ENCODE results near the gene PDCD4.

The PDCD4 gene

DNA sequence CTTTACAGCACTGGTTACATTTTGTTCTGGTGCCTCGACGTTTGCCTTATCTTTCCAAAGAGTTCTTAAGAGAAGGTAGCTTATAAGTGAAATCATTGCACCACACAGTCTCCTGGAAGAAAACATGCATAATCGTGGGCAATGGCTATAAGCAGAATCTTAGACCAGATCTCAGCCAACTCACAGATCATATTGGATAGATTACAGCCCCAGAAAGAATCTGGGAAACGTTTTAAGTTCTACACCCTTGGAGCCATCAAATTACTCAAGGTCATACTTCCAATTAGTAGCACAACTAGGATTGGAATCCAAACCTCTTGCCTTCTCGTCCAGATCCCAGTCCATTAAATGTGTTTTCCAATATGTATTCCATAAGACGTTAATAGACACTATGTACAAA lies 8.8 kb upstream of the PDCD4 start:
- no peak for DNase-seq

DNA sequence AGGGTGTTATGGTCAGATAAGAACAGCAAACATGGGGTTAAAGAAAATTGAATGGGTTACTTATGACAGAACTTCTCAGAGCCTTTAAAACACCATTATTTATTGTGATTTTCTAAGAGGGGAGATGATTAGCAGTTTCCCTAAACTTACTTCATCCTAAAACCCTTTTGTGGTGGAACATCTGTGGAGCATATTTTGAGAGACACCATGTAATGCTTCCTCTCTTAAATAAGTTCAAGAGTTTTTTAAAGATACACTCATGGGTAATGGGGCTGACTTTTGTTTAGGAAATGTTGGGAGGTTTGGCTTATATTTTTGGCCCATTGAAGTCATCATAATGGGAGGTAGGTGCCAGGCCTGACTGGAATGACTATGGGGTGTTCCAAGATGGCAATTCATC lies 8.4 kb upstream of the PDCD4 start:
- DNase-seq: no peak

DNA sequence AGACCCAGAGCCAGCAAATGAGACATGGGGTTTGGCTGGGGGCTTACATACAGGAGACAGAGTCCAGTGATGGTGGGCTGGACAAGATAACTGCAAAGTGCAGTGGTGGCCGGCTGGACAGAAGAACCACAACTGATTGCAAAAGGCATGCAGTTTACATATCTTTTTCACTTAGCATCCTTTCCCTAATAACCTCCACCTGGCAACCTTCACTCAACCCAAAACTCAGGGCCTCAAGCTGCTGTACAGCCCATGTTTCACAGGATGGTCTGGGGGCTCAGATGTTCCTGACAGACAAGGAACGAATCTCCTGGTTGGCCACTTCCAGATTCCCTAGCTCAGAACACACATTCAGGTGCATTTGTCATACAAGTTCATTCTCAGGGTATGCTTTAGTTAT lies 7.8 kb upstream of the PDCD4 start:
- no peak for DNase-seq

DNA sequence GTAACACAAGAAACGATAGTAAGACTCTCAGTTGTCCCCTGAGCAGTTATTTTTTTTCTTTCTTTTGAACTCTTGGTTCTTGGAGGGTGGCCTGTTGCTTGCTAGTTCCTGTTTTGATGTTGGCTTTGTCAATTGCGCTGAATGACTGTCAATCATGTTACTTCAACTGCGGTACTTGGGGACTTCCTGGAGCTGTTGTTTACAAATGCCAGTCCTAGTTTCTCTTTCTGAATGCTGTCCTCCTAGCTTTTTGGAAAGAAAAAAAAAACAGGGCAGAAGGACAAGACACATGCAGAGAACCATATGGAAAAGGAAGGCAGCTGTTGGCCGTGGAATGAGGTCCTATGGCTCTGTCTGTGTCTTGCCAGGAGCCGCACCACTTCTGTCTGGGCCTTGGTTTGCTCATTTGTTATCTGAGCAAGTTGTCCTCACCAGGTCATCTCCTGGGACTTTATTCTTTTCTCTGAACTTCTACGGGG lies 7.0 kb upstream of the PDCD4 start:
- peak; percentile 69 for DNase-seq

DNA sequence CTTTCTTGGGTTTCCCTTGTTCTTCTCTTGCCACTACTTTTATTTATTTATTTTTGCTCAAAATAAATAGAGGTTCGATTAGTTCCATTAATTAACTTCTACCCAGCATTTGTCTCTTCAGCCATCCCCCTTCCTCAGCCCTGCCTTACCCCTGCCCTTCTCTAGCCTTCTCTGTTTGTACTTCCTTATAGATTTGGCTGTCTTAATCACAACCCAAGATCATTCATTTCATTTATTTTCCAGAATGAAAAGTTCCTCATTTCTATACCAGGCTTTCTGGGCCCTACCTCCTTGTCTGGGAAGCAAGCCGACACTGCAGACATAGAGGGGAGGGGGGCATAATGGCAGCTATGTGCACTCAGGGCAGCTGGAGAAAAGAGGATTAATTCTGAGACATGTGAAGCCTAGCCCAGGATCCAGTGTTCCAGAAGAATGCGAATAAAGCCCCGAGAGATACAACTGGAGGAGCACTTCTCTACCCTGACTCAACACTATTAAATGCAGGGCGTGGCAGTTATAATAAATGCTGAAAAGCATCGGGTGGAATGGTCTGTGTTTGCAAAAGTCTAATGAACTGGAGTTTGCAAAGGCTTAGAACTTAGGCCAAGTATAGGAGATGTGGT lies 6.4 kb upstream of the PDCD4 start:
- peak; percentile 36 for DNase-seq

DNA sequence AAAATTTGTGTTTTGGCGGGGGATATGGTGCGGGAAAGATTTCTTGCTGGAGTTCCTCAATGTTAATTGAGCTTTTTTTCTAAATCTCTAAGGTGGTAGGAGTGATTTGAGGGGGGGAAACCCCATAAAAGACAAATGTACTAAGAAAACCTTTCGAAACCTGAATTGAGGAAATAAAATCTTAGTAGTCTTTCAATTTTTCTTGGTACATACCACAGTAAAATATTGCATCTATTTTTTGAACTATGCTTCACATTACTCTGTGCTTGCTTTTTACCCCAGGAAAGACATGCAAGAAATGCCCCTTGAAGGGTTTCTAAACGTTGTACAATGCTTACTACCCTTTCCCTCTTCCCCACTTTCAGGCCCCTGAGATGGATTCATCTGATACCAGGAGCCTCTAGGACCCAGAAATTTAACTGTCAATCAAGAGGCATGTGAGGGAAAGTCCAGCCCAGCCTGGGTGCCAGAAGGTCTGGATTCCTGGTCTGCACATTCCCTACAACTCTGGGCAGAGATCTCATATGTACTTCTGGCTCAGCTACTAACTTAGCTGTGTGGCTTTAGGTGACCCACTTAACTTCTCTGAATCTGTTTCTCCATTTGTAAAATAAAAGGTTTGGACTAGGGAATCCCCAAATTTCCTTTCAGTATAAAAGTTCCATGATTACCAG lies 5.8 kb upstream of the PDCD4 start:
- DNase-seq: no peak

DNA sequence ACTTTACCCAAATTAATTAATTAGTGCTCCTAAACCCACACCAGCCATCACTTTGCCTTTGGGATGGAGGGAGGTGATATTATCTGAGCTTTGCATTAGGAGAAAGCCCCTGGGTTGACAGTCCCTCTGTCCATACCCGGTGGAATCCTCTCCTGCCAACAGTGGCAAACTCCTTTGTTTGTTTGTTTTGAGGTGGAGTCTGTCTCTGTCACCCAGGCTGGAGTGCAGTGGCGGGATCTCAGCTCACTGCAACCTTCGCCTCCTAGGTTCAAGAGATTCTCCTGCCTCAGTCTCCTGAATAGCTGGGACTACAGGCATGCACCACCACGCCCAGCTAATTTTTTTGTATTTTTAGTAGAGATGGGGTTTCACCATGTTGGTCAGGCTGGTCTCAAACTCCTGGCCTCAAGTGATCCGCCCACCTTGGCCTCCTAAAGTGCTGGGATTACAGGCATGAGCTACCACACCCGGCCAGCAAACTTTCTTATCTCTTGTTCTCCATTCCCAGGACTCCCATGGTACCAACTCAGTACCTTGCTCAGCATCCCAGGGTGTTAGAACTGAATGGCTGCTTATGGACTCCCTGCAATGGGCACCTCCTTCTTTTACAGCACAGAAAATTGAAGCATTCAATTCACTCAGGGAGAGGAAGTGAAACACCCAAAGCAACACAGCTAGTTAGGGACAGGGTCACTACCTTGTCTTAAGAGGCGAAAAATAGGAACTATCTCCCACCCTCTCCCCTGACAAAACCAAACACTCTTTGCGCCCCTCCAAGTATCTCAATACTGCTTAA lies 4.5 kb upstream of the PDCD4 start:
- DNase-seq: peak; percentile 26

DNA sequence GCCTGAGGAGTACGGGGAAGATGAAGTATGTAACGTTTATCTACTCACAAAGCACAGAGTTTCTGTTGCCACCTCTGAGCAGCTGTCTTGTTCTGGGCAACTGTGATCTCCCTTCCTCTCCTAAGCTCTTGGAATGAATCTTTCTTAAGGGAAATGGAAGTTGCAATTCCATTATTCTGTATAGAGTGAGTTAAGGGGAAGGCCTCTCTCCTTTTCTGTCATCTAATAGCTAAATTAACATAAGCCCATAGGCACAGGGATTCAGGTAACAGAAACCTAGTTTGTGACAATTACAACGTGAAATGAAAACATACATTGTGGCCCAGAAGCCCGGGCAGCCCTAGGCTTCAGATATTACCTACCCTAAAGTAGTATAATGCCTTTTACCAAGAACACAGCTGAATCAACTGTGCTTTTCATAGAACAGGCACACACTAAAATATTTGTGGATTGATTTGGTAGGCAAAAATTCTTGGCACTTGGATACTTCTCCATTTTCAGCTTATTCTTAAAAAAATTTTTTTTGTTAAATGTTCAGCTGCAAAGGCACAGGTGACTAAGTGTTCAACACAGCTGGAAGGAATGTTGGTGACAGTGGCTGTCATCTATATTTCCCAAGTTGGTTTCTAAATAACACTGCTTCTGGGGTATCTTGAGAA lies 3.8 kb upstream of the PDCD4 start:
- no peak for DNase-seq

DNA sequence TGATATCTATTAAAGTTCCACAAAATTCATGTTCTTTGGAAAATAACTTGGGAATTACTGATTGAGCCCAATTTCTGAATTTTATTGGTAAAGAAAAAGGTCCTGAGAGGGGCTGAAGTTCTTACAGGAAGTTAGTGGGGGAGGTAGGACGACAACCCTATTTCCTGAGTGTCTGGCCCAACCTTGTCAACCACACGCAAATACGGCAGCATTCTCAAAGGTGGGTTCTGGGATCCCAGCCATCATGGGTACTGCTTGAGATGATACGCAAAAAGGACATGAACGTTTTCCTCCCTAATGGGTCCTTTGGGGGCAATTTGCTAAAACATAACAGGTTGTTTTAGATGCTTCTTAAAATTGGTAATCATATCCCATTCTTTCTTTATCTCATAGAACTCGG lies 2.7 kb upstream of the PDCD4 start:
- DNase-seq: no peak

DNA sequence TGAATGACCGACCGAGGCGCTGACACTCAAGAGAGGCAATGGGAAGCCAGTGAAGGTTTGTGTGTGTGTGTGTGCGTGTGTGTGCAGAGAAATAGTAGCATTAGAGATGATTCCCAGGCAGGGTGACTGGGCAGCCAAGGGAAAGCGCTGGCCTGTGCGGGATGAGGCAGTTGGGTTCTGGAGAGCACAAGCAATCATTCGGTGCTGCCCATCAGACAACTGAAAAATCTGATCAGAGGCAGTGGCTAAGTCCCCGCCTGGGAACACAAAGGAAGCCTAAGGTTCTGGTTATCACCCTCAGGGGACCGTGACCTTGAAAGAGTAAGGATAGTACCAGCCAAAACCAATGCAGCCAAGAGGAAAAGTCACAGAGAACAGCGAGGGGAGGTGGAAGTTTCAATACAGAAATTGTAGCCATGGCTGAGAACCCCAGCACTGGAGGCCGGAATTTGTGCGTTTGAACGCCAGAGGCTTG lies 868 bp upstream of the PDCD4 start:
- DNase-seq: no peak

DNA sequence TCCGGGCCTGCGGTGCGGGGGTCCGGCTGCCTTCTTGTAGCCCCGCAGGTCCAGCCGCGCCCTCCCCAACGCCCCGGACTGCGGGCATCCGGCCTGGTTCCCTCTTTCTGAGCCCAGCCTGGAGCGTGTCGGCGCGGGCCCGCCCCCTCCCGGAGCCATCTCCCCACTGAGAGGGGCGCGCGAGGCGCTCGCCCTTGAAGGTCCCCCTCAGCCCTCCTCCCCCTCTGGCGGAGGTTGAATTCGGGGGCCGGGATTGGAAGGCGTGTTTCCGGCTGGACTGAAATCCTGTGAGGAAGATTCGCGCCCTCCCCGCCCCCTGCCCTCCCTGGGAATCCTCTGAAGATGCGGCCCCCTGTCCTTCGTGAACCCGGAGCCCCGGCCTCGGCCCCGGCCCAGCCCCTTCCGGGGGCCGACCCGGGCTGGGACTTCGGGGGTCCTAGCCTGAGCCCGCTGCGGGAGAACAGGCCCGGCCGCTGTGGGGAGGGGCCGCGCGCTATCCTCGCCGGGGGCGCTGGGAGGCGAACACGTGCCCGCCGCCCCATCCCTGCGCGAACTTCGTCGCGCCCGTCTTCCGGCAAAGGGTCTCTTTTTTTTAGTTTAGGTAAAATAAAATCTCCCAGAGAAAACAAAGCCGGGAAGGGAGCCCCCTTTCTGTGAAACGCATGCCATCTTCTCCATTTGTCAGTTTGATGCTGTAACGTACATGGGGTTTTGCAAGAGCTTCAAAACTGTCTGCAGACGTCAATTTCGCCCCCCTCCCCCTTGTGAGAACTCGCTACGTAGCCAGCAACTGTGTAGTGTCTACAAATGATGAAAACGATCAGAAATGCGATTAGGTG lies 636 bp downstream of the PDCD4 start:
- DNase-seq: peak; percentile 76

DNA sequence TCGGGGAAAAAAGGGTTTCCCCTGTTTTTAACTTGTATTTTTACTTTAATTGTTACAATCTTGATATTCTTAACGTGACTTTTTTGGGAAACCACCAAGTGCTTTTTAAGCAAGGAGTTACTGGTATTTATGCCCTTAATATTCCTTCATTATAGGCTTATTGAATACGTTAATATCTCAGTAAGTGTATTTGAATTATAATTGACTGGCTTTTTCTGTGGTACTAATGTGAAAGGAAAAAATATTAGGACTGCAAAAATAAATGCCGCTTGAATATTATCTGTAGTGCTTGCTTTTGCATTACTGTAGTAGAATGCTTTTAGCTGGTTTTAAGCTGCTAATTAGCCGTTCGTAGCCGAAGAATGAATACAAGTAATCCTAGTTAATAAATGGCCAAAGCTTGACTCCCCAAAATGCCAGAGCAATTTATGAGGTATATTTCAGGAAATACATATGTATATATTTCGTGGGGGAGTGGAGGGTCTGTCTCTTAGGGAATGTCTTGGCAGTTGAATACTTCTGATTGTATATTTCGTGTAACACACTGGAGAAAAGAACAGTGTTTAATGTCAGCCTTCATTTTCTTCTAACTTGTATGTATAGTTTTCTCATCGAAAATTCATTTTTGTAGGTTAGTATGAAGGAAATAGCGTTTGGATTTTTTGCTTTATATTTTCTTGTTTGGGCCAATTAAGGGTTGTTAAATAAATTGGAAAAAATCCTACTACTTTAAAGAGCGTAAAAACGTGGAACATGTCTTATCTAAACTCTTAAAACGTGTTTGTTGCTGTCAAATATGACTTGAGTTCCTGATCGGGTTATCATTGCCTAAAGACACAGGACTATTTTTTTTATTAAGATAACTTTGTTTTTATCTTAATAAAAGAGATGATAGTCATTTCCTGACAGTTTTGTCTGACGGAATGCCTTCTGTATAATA lies 1.5 kb downstream of the PDCD4 start:
- DNase-seq: no peak

DNA sequence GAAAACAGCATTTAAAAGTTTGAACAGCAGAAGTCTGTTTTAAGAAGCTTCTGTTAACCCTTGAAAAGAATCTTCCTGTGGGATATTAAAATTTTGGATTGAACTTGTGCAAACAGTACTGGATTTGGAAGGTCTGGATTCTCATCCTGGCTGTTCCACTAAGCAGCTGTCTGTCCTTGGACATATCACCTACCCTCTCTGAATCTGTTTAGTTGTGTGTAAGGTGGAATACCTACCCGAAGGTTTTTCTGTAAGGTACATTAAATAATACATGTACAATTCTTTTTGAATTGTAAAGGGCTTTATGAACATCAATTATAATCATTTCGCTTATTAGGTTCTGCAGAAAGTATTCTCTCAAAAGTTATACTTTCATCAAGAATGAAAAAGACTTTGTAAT lies 2.2 kb downstream of the PDCD4 start:
- no peak for DNase-seq

DNA sequence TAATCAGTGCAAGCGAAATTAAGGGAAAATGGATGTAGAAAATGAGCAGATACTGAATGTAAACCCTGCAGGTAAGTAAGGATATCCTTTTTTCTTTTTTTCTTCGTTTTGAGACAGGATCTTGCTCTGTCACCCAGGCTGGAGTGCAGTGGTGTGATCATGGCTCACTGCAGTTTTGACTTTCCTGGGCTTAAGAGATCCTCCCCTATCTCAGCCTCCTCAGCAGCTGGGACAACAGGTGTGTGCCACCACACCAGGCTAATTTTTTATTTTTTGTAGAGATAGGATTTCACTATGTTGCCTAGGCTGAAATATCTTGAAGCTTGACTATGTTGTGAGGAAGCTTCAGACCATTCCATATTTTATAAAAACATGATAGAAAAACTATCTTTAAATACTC lies 4.3 kb downstream of the PDCD4 start:
- no peak for DNase-seq

DNA sequence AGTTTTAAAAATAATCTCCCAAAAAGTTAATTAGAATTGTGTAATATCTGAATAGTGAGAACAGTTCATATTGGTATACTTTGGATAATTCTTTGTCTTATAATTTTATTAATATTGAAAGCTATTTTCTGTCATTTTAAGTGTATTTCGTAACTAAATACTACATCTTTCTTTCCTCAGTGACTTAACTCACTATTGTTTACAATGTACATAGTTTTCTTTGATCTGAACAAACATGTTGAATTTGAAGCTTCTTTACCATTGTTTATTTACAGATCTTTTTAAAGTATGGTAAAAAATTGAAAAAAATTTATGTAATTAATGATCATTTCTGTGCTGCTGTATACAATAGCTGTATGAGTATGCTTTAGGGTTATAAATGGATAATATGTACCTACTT lies 5.1 kb downstream of the PDCD4 start:
- no peak for DNase-seq

DNA sequence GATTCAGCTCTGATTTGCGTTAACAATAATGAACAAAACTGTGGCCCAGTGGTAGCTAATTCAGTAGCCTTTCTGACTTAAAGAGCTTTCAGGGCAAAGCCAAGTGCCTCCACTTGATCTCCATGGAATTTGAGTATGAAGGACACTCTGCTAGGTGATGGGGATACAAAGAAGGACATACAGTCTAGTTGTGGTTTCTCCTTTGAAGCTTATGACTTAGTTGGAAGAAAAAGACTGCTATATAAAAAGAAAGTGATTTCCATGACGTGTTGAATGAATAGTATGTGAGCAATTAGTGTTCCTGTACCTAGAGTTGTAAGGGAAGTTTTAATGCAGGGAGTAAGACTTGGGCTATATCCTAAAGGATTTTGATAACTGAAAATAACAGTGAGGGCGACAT lies 8.3 kb downstream of the PDCD4 start:
- DNase-seq: no peak

DNA sequence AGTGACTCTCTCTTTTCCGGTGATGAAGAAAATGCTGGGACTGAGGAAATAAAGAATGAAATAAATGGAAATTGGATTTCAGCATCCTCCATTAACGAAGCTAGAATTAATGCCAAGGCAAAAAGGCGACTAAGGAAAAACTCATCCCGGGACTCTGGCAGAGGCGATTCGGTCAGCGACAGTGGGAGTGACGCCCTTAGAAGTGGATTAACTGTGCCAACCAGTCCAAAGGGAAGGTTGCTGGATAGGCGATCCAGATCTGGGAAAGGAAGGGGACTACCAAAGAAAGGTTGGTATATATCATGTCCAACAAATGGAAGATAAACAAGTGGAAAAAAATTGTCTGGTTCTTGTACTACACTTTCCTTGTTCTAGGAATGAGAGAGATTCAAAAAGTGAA lies 9.5 kb downstream of the PDCD4 start:
- DNase-seq: no peak

DNA sequence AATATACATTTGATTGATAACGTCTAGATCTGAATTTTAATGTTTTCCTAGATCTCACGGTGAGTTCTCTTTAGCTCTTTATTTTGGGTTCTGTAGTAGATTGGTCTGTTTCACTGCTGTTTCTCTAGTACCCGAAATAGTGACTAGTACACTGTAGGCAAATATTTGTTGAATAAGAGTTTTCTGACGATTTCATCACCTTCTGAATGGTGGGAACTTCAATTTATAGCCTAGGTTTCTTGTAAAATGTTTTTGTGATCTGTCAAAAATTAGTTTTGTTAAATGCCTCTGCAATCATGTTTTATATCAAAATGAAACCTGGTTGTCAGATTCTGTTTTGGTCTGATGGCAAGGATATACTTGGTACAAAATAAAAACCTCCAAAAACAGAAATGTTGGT lies 10.2 kb downstream of the PDCD4 start:
- DNase-seq: no peak

DNA sequence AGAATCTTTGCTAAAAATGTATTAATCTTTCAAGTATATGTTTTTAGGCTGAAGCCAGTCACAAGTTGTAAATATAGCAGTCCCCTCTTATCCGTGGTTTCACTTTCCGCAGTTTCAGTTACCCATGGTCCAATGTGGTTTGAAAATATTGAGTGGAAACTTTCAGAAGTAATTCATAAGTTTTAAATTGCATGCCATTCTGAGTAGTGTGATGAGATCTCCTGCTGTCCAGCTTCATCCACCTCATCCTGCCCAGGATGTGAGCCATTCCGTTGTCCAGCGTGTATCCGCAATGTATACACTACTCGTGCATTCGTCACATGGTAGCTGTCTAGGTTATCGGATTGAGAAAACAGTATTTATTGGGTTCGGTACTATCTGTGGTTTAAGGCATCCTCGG lies 12.2 kb downstream of the PDCD4 start:
- DNase-seq: no peak

DNA sequence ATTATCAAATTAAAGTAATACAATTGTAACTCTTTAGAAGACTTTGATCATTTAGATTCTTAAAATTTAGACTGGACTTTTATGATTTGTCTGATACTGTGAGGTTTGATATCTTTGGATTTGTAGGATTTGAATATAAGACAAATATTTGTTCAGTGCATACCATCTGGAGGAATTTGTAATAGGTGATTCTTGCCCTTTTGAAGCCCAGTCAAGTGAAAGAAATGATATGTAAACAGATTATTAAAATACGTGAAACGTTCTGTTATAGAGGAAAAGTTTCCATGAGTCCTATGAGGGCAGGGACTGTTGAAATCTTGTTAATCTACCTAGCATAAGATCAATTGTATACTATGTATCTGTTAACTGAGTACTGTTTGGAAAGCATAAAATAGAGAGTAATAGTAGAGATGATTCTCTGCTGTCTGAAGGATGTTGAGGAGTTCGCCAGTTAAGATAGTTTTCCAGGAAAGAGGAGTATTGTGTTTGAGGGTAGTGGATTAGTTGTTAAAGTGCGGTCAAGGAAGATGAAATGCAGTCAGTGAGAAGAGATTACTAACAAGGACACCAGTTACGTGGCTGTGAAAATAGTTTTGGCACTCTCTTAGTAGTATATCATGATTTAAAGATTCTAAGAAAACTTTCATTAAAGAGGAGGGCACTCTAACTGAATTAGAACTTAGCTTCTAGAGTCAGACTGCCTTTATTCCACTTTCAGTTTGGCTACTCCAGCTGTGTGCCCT lies 14.4 kb downstream of the PDCD4 start:
- DNase-seq: no peak

DNA sequence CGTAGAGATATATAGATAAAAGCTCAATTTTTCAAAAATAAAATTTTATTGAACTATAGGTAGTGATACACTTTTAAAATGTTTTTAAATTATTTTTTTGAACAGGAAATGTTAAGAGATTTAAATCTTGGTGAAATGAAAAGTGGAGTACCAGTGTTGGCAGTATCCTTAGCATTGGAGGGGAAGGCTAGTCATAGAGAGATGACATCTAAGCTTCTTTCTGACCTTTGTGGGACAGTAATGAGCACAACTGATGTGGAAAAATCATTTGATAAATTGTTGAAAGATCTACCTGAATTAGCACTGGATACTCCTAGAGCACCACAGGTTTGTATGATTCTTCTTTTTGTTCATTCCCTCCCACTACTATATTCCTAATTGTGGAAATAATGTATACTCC lies 15.8 kb downstream of the PDCD4 start:
- DNase-seq: no peak

Measured in GDM1 (cell line).